ENCODE results near the gene SUSD6. TPM values are rescaled to one million over a fixed set of nuclear protein-coding genes. Genes with fewer than 3 reads are reported as not detected.

The SUSD6 gene
- total RNA-seq, 1 donor from 2014 or later = 80.1 TPM

GRCh38 chr14:69672356-69672755 is 61.0 kb downstream of the SUSD6 start:
- peaks cover 77% of the 10 kb centered on the region for H3K4me1 ChIP-seq
- H3K27me3 ChIP-seq (ENCODE audit: low read depth) = no peaks in the 10 kb centered on the region
- no peaks in the 10 kb centered on the region for H3K9me3 ChIP-seq
- no peak for TF ChIP-seq CTCF (IDR thresholded peaks at IDR 0.05)
- H3K4me3 ChIP-seq = no peak overlapping the region
- no peaks in the 10 kb centered on the region for H3K36me3 ChIP-seq
- no peak for DNase-seq
- peak; percentile 51 to 67 for ATAC-seq
- no peak overlapping the region for H3K27ac ChIP-seq
- intact Hi-C loops (cut with DNase I) = no loop called here

GRCh38 chr14:69673104-69673503 is 61.7 kb downstream of the SUSD6 start:
- H3K4me1 ChIP-seq = peaks cover 70% of the 10 kb centered on the region
- DNase-seq (no peak), ATAC-seq (no peak)
- H3K27ac ChIP-seq = peak overlapping the region; percentile 59
- H3K4me3 ChIP-seq = peak overlapping the region; percentile 0
- H3K9me3 ChIP-seq = no peaks in the 10 kb centered on the region
- H3K36me3 ChIP-seq = no peaks in the 10 kb centered on the region
- TF ChIP-seq CTCF (IDR thresholded peaks at IDR 0.05) = no peak
- H3K27me3 ChIP-seq (ENCODE audit: low read depth) = no peaks in the 10 kb centered on the region
- intact Hi-C loops (cut with DNase I) = no loop called here

GRCh38 chr14:69673578-69674305 is 62.3 kb downstream of the SUSD6 start:
- intact Hi-C loops (cut with DNase I) = no loop called here
- H3K9me3 ChIP-seq = no peaks in the 10 kb centered on the region
- peak; percentile 4 to 31 for ATAC-seq
- peak overlapping the region; percentile 59 for H3K27ac ChIP-seq
- peak; percentile 10 for TF ChIP-seq CTCF (IDR thresholded peaks at IDR 0.05)
- DNase-seq = no peak
- H3K4me3 ChIP-seq = peak overlapping the region; percentile 0
- H3K27me3 ChIP-seq (ENCODE audit: low read depth) = no peaks in the 10 kb centered on the region
- H3K36me3 ChIP-seq = no peaks in the 10 kb centered on the region
- H3K4me1 ChIP-seq = peaks cover 64% of the 10 kb centered on the region

GRCh38 chr14:69674546-69675244 is 63.3 kb downstream of the SUSD6 start:
- no peaks in the 10 kb centered on the region for H3K9me3 ChIP-seq
- H3K4me1 ChIP-seq = peaks cover 57% of the 10 kb centered on the region
- intact Hi-C loops (cut with DNase I) = no loop called here
- no peaks in the 10 kb centered on the region for H3K36me3 ChIP-seq
- H3K27me3 ChIP-seq (ENCODE audit: low read depth) = no peaks in the 10 kb centered on the region
- H3K27ac ChIP-seq = peak overlapping the region; percentile 59
- TF ChIP-seq CTCF (IDR thresholded peaks at IDR 0.05) = no peak
- no peak overlapping the region for H3K4me3 ChIP-seq
- DNase-seq (no peak), ATAC-seq (no peak)

- no peaks in the 10 kb centered on the region for H3K27me3 ChIP-seq (ENCODE audit: low read depth)
- ATAC-seq (peak in 1 of 2 donors; percentile 28), DNase-seq (no peak)
- TF ChIP-seq CTCF (IDR thresholded peaks at IDR 0.05) = no peak
- H3K36me3 ChIP-seq = no peaks in the 10 kb centered on the region
- H3K4me1 ChIP-seq = peaks cover 52% of the 10 kb centered on the region
- H3K27ac ChIP-seq = no peak overlapping the region
- no peak overlapping the region for H3K4me3 ChIP-seq
- no peaks in the 10 kb centered on the region for H3K9me3 ChIP-seq
- intact Hi-C loops (cut with DNase I) = no loop called here
Observed at GRCh38 chr14:69675245-69675583, 63.8 kb downstream of the SUSD6 start.
